ENCODE data around the gene DAPK3.

Gene DAPK3

DNA sequence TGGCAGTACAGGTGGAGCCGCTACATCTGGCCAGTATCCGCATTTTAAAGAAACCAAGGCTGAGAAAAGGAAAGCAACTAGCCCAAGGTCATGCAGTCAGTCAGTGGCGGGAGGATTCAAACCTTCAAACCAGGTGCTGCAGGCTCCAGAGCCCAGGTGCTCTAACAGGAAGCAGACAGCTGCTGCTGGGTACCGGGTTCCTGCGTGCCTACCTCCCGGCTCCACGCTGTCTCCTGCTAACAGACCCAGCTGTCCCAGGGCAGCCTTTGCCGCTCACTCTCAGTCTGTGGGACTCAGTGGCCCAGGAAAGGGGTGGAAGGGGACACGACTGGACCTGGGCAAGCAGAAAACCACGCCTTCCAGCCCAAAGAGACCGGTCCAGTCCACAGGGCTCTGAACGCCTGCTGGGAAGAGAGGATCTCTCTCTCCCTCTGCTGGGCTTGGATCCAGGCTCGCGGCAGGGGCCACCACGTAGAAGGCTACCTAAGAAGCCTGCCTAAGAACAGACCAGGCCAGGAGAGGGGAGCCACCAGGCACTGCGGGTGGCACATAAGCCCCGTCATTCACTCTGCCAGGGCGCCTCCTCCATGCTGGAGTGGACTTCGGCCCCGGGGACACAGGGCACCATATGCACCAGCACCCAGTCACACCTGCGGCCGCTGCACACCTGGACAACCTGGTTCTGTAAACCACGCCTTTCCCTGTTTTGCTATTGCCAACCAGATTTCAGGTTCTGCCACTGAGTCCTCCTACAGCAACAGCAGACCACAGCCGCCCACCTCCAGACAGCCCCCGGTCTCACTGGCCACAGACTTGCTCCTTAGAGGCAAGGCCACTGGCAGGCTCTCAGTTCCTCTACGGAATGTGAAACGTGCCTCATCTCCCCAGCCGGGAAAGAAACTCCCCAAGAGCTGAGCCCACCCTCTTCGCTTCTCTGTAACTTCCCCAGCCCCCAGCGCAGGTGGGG, 4.6 kb downstream of the DAPK3 start:
- TF ChIP-seq, protein P1, sequence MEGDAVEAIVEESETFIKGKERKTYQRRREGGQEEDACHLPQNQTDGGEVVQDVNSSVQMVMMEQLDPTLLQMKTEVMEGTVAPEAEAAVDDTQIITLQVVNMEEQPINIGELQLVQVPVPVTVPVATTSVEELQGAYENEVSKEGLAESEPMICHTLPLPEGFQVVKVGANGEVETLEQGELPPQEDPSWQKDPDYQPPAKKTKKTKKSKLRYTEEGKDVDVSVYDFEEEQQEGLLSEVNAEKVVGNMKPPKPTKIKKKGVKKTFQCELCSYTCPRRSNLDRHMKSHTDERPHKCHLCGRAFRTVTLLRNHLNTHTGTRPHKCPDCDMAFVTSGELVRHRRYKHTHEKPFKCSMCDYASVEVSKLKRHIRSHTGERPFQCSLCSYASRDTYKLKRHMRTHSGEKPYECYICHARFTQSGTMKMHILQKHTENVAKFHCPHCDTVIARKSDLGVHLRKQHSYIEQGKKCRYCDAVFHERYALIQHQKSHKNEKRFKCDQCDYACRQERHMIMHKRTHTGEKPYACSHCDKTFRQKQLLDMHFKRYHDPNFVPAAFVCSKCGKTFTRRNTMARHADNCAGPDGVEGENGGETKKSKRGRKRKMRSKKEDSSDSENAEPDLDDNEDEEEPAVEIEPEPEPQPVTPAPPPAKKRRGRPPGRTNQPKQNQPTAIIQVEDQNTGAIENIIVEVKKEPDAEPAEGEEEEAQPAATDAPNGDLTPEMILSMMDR (IDR thresholded peaks at IDR 0.05; ENCODE audit: control insufficient read depth, insufficient read depth, low read depth, low read length, missing control alignments): no peak
- H3K4me3 ChIP-seq (ENCODE audit: control insufficient read depth, low read depth, low read length): no peak overlapping the region
- DNase-seq (ENCODE audit: low read depth): no peak

DNA sequence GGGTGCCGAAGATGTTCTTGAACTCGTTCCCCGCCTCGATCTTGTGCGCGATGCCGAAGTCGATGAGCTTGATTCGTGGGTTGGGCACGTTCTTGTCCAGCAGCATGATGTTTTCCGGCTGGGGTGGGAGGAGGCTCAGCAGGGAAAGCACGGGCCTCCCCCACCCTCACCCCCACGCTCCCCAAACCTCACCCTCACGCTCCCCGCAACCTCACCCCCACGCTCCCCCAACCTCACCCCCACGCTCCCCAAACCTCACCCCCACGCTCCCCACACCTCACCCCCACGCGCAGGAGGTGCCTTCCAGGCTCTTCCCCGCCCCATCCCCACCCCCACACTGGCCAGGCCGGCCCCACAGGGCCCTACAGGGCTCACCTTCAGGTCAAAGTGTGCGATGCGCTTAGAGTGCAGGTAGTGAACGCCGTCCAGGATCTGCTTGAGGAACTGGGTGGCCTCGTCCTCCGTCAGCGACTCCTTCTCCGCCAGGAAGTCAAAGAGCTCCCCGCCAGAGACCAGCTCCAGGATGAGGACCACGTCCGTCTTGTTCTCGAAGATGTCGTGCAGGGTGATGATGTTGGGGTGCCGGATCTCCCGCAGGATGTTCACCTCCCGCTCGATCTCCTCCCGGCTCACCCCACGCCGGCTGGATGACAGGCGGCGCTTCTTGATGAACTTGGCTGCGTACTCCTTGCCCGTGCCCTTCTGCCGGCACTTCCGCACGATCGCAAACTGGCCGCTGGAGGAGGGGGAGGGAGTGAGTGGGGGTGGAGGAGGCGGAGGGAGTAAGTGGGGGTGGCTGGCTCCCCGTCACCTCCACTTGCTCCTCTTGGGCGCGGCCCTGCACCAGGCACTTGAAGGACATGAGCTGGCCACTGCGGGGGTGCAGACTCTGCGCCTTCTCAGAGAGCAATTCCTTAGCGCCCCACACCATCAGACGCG, 6.4 kb downstream of the DAPK3 start:
- no peak overlapping the region for H3K4me3 ChIP-seq (ENCODE audit: control insufficient read depth, low read depth, low read length)
- DNase-seq (ENCODE audit: low read depth): no peak
- TF ChIP-seq, protein P1 (IDR thresholded peaks at IDR 0.05; ENCODE audit: control insufficient read depth, insufficient read depth, low read depth, low read length, missing control alignments): no peak

DNA sequence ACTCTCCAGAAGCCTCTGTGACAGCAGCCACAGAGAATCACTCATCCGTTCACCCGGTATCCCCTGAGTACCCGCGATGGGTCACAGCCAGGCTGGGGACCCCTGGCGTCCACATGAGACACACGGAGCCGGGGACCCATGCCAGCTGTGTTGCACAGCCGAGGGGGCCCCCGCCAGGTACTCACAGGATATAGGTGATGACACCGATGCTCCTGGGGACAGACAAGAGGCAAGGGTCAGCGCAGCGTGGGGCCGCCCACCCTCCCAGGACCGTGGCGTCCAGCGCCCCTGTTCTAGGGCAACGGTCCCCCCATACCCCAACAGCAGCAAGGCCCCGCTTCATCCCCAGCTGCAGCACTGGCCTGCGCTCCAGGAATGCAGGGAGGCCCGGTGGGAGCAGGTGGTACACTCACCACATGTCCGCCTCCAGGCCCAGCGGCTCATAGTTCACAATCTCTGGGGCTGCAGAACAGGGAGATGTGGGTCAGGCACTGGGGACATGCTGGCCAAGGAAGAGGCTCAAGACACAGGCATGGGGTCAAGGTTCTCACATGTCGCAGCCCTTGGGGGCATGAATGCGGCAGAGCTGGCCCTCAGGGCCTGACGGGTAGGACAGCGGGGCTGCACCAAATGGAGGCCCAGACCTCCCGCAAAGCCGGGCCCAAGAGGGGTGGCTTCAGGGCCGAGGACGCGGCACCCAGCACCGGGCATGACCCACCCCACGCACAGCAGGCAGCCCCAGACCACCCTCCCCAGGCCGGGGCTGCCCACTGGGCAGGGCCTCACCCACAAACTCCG, 7.2 kb downstream of the DAPK3 start:
- H3K4me3 ChIP-seq (ENCODE audit: control insufficient read depth, low read depth, low read length): no peak overlapping the region
- TF ChIP-seq, protein P1 (IDR thresholded peaks at IDR 0.05; ENCODE audit: control insufficient read depth, insufficient read depth, low read depth, low read length, missing control alignments): no peak
- DNase-seq (ENCODE audit: low read depth): no peak

DNA sequence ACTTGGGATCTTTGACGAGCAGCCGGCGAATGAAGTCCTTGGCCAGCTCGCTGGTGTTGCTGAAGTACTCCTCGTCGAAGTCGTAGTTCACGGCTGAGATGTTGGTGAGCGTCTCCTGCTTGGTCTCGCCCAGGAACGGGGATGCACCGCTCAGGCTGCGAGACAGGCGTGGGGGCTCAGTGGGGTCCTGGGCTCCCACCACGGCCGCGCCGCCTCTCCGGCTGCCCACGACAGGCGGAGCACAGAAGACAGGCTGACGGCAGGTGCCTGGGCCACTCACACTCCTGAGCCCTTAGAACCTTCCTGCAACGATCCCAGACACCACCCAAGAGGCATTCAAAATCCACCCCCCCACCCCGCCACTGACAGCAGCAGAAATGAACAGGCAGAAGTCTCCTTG, 9.9 kb downstream of the DAPK3 start:
- no peak overlapping the region for H3K4me3 ChIP-seq (ENCODE audit: control insufficient read depth, low read depth, low read length)
- TF ChIP-seq, protein P1 (IDR thresholded peaks at IDR 0.05; ENCODE audit: control insufficient read depth, insufficient read depth, low read depth, low read length, missing control alignments): no peak
- DNase-seq (ENCODE audit: low read depth): no peak

DNA sequence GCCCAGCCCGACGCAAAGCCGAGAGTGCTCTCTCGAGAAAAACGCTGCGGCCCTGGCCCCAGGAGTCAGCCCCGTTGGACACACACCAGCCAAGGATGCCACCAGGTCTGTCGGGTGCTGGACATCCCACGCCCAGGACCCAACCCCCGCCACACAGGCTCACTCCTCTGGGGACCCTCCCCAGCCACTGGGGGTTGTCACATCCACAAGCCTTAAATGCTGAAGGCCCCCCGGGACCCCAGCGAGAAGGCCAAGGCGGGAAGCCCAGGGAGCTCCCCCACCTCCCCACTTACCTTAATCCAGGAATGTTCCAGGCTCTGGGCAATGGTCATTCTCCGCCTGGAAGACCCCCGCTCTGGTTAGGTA, 11.2 kb downstream of the DAPK3 start:
- TF ChIP-seq, protein P1 (IDR thresholded peaks at IDR 0.05; ENCODE audit: control insufficient read depth, insufficient read depth, low read depth, low read length, missing control alignments): no peak
- no peak overlapping the region for H3K4me3 ChIP-seq (ENCODE audit: control insufficient read depth, low read depth, low read length)
- no peak for DNase-seq (ENCODE audit: low read depth)

Measured in AG09309 (cell line).